Ovary (tissue), 3 donors: ENCODE measurements around the gene CTU1.

ENCODE experiments used
- EP300 ChIP-seq: sonication (generic); formaldehyde crosslinking; IDR thresholded peaks from one replicate; pipeline ENCODE4 v1.6.1; 2017; ENCODE audit warnings: antibody characterized with exemption
- POLR2A ChIP-seq: fragments of 450-650 bp; IDR thresholded peaks from one replicate; pipeline ENCODE4 v1.6.1; 2017; ENCODE audit warnings: antibody characterized with exemption, mild to moderate bottlenecking, moderate library complexity
- TF ChIP-seq, protein P1 (sequence below), 3 donors: fragments of 450-650 bp in 2 of 3; fragments of 200-600 bp in 1 of 3; IDR thresholded peaks; one replicate each; pipeline versions ENCODE4 v1.5.1 to v1.8.0; 2016 to 2022; ENCODE audit warnings: antibody characterized with exemption in 3 of 3, mild to moderate bottlenecking in 1 of 3
- donor health status: DM: no; HTN: no; CAD: no.

DNA sequence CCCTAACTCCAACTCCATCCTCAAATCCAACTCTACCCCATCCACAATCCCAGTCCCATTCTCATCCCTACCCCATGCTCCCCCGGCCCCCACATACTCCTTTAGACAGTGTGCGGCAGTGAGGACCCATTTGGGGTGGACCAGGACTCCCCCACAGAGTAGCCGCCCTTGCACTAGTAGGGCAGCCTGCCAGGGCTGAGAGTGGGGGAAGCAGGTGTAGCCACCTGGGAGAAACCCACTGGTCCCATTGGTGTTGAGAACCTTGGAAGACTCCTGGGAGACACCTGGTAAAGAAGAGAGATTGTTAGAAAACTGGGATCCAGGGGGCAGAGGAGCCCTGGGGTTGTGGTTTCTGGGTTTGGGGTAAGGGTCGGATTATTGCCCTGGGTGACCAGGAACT is 47.9 kb downstream of the CTU1 start:
- TF ChIP-seq, protein P1, sequence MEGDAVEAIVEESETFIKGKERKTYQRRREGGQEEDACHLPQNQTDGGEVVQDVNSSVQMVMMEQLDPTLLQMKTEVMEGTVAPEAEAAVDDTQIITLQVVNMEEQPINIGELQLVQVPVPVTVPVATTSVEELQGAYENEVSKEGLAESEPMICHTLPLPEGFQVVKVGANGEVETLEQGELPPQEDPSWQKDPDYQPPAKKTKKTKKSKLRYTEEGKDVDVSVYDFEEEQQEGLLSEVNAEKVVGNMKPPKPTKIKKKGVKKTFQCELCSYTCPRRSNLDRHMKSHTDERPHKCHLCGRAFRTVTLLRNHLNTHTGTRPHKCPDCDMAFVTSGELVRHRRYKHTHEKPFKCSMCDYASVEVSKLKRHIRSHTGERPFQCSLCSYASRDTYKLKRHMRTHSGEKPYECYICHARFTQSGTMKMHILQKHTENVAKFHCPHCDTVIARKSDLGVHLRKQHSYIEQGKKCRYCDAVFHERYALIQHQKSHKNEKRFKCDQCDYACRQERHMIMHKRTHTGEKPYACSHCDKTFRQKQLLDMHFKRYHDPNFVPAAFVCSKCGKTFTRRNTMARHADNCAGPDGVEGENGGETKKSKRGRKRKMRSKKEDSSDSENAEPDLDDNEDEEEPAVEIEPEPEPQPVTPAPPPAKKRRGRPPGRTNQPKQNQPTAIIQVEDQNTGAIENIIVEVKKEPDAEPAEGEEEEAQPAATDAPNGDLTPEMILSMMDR (IDR thresholded peaks at IDR 0.05) = no peak
- TF ChIP-seq POLR2A (no peak), EP300 (no peak)
